HG02763 (cell line): ENCODE measurements around the gene KIAA0513.

Source experiments
- ATAC-seq: cut with Tn5 transposase; IDR thresholded peaks from one replicate; pipeline ENCODE4 v1.9.1; 2021; ENCODE audit warnings: mild to moderate bottlenecking, moderate library complexity; ENCODE audit not compliant: unreplicated experiment

Gene KIAA0513

GRCh38 chr16:85027349-85027957 is at the start of gene KIAA0513:
Gene KIAA0513 (plus strand): TSS chr16:85027795. CDS start chr16:85067072, 39,277 bp downstream.
- ATAC-seq = peak; percentile 86

DNA sequence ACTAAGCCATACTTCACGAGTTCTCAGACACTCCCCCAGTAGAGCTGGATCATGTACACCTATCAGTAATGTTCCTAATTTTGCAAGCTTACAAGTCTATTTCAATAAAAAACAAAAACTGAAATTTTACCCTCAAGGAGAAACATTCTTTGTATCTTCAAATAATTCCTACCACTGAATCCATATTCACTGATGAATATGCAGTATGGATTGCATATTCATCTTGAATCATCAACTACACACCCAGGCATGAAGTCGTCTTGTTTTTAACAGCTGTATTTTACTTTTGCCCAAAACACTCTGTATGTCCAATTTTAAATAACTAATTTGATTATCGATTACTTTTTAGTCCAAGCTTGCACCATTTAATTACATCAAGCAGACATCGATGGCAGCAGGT is 48.1 kb upstream of the KIAA0513 start:
- no peak for ATAC-seq

- ATAC-seq = no peak
Measured at GRCh38 chr16:84982434-84982833, 45.2 kb upstream of the KIAA0513 start.

GRCh38 chr16:84985079-84986065 is 42.2 kb upstream of the KIAA0513 start:
- no peak for ATAC-seq

GRCh38 chr16:84986102-84986501 is 41.5 kb upstream of the KIAA0513 start:
- ATAC-seq = no peak

DNA sequence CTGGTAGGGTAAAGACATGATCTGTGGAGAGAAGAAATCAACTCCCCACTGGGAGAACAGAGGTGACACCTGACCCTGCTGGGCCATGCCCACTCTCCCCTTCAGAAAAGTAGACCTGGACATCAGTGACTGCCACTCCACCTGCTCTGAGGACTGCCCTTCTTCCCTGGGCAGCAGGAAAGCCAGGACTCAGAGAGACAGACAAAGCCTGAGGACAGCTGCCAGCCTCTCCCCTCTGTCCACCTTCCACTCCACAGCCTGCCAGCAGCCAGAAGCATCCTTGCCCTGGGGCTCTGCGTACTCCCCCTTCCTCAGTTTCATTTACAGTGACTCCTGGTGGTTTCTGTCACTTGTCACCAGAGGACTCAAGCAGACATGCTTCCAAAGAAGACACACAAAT is 40.7 kb upstream of the KIAA0513 start:
- no peak for ATAC-seq

GRCh38 chr16:84988328-84989080 is 39.1 kb upstream of the KIAA0513 start:
- ATAC-seq = no peak

GRCh38 chr16:84989749-84990620 is 37.6 kb upstream of the KIAA0513 start:
- ATAC-seq = no peak

- no peak for ATAC-seq
Measured at GRCh38 chr16:84990782-84991181, 36.8 kb upstream of the KIAA0513 start.

GRCh38 chr16:84992717-84993075 is 34.9 kb upstream of the KIAA0513 start:
- no peak for ATAC-seq

DNA sequence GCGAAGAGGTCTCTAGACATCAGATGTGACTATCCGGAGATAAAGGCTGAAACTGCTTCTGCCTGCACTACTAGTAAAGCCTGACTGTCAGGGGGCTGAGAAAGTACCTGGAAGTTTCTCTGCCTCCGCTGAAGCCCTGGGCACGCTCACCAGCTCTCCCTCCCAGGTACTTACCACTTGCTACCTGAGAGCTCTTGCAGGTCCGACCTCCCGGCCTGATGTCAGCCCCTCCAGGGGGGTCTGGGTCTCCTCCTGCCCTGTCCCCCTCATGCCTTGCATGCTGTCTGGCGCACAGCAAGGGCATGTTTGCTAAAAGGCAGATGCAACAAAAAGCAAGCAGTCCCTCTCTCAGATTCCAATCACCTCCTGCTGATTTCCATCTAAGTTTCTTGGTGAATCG is 33.7 kb upstream of the KIAA0513 start:
- ATAC-seq = no peak

DNA sequence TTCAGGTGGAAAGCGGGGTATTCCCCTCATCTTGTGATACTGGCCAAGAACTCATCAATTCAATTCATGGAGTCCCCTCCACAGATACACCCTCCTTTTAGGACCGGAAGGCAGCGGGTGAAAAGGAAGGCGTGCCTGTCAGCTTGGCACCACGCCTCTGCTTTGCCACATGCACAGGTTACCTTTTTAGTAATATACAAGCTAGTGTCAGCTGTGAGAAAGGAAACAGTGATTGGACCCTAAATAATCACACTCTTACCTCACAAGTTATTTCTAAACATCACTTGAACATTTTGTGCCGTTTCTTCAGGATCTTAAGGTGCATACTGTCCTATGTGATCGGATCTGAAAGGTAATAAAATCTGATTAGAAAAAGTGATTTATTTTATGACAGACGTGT is 31.9 kb upstream of the KIAA0513 start:
- no peak for ATAC-seq

DNA sequence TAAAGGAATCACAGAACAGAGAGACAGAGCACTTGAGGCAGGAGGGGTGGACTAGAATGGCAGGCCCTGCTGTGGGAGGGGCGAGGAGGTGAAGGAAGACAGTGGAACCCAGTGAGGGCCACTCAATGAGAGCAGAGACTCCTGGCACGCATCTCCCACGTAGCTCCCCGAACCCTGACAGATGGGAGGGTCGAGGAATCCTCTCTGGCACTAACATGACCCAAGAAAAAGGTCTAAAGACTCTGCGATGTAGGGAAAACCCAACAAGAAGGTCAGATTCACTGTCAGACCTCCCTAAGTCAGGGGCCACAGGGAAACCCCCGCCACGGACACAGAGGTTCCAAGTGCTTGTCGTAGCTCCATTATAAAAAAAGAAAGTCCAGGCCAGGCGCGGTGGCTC is 31.2 kb upstream of the KIAA0513 start:
- ATAC-seq = no peak

GRCh38 chr16:84999200-84999599 is 28.4 kb upstream of the KIAA0513 start:
- ATAC-seq = no peak

DNA sequence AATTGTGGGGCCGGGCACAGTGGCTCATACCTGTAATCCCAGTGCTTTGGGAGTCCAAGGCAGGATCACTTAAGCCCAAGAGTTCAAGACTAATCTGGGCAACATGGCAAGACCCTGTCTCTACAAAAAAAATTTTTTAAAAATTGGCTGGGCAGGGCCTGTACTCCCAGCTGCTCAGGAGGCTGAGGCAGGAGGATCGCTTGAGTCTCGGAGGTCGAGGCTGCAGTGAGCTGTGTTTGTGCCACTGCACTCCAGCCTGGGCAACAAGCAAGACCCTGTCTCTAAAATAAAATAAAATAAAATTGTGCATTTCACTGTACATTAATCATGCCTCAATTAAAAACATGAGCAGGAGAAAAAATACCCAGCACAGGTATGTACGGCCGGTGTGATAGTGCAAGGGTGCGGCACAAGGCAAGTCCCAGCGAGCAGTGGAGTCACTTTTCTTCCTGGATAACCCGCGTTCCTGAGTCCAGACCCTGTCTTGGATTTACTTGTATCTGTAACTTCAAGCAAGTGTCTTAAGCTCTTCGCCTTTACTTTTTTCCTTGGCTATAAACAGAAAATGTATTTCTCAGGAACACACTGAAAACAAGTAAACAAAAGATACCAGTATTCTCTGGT is 27.6 kb upstream of the KIAA0513 start:
- no peak for ATAC-seq

DNA sequence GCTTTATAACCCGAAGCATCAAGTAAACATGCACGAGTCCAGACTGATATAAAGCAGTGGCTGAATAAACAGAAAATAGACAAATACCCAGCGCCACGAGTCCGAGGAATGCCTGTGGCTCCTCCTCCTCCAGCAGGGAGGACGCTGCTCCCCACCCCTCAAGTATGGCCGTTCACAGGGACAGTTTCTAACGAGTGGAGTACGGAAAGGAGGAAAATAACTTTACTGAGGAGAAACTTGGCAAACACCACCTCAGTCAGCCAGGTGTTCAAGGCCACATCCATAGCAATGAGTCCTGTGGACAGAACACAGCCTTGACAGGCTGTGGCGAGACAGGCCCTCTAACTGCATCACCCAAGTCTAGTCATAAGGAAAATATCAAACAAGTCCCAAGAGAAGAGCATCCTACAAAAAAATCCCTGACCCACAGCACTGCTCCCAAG is 25.5 kb upstream of the KIAA0513 start:
- ATAC-seq = no peak

DNA sequence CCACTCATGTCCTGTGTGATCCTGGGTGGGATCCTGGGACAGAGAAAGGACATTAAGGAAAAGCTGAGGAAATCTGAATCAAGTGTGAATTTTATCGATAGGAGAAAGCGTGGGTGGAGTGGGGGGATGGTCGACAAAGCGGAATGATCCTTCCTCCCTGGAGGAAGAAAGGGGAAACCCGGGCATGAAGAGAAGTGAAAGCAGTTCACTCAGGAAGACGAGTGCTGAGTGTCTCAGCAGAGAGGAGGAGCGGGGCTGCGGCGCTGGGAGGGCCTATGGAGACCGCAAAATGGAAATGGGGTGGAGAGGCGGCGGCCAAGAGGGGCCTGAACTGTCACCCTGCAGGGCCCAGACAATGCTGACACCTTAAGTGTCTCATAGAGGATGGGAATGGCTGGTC is 25.0 kb upstream of the KIAA0513 start:
- ATAC-seq = no peak

- ATAC-seq = no peak
Measured at GRCh38 chr16:85003076-85003475, 24.5 kb upstream of the KIAA0513 start.

DNA sequence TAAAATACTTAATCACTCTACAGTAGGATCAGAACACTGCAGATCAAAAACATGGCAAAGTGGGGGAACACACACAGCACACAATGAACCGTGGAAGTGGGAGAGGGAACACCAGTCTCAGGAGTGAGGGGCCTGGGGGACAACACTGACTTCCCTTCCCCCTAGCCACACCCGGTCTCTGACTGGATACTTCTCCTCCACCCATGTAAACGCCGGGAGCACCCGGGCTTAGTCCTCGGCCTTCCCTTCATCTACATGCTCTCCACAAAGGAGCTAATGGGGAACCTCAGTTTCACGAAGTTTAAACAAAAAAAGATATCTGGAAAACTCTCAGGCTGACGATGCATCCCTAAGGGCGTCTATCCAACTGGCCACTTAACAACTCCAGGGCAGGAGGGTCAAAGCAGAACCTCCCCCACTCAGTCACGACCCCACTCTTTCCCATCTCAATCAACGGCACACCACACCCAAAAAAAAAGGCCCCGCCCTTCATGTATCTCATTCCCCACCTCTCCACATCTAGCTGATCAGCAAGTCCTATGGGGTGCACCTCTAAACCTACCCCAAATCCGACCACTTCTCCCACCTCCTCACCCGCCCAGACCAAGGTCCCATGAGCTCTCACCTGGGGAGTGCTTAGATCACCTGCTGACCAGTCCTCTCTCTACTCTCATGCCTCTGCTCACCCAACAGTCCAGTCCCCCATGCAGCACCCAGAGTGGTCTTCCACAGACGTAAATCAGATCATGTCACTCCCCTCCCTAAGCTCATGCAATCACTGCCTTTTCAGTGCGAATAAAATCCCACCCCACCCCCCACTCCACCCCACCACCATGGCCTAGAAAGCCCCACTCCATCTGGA is 23.6 kb upstream of the KIAA0513 start:
- no peak for ATAC-seq
